ENCODE measurements around the gene BAG1.

GRCh38 chr9:33241298-33241697 is 23.2 kb downstream of the BAG1 start:
- TF ChIP-seq CTCF (IDR thresholded peaks at IDR 0.05; ENCODE audit: low read depth, low read length, poor library complexity, severe bottlenecking), result no peak
- no peak for TF ChIP-seq EZH2phosphoT487 (IDR thresholded peaks at IDR 0.05; ENCODE audit: borderline replicate concordance, low read length)
